K562 (cell line): ENCODE results near the gene PTCH2. TPM values are rescaled to one million over a fixed set of nuclear protein-coding genes. Genes with fewer than 3 reads are reported as not detected.

Experiments
- HDGF ChIP-seq: fragments of 450-650 bp; IDR thresholded peaks from 2 replicates; pipeline ENCODE4 v1.6.1; 2016
- JUND ChIP-seq, 2 experiments: IDR thresholded peaks; 2 replicates in 1 of 2; 3 replicates in 1 of 2; pipeline ENCODE4 v1.6.1; 2011; ENCODE audit warnings: borderline replicate concordance in 2 of 2, low read depth in 2 of 2, low read length in 2 of 2, improper control_type of control experiment in 1 of 2, missing biosample characterization in 1 of 2, missing genetic modification characterization in 1 of 2, missing genetic modification reagents in 1 of 2
- KAT7 ChIP-seq: sonication (generic); formaldehyde crosslinking; IDR thresholded peaks from 2 replicates; pipeline ENCODE4 v1.8.0; 2022; ENCODE audit warnings: missing genetic modification reagents, mild to moderate bottlenecking, borderline replicate concordance
- KAT8 ChIP-seq: fragments of 450-650 bp; IDR thresholded peaks from 2 replicates; pipeline ENCODE4 v1.6.1; 2016; ENCODE audit warnings: low read depth, mild to moderate bottlenecking
- PCBP1 ChIP-seq: fragments of 200-400 bp; formaldehyde crosslinking; IDR thresholded peaks from 2 replicates; pipeline ENCODE4 v1.6.1; 2018; ENCODE audit warnings: mild to moderate bottlenecking, low read depth, low read length; ENCODE audit not compliant: poor library complexity, severe bottlenecking
- POLR2H ChIP-seq: IDR thresholded peaks from 2 replicates; pipeline ENCODE4 v1.6.1; 2016; ENCODE audit warnings: missing genetic modification characterization, low read depth, mild to moderate bottlenecking, control low read depth, missing compliant biosample characterization, moderate library complexity
- TCF7L2 ChIP-seq: fragments of 150-350 bp; IDR thresholded peaks from 2 replicates; pipeline ENCODE4 v1.6.1; 2016; ENCODE audit warnings: low read depth, mild to moderate bottlenecking, low read length, moderate library complexity
- TRIM28 ChIP-seq: fragments of 450-650 bp; IDR thresholded peaks from 2 replicates; pipeline ENCODE4 v1.6.1; 2017
- TSHZ1 ChIP-seq: fragments of 250-450 bp; sonication (Bioruptor Pico); IDR thresholded peaks from 2 replicates; pipeline ENCODE4 v1.4.0; 2020; ENCODE audit warnings: mild to moderate bottlenecking, moderate library complexity
- USF1 ChIP-seq: sonication (generic); formaldehyde crosslinking; IDR thresholded peaks from 2 replicates; pipeline ENCODE4 v1.9.0; 2022; ENCODE audit warnings: mild to moderate bottlenecking, missing genetic modification reagents
- ZBTB7A ChIP-seq: IDR thresholded peaks from 2 replicates; pipeline ENCODE4 v1.6.1; 2011; ENCODE audit warnings: low read depth, mild to moderate bottlenecking, low read length, moderate library complexity, borderline replicate concordance; ENCODE audit not compliant: control insufficient read depth
- ZFX ChIP-seq: sonication (generic); formaldehyde crosslinking; IDR thresholded peaks from 2 replicates; pipeline ENCODE4 v1.8.0; 2022; ENCODE audit warnings: mild to moderate bottlenecking, missing genetic modification reagents, moderate library complexity
- ZNF717 ChIP-seq: fragments of 250-450 bp; sonication (Bioruptor Pico); IDR thresholded peaks from 2 replicates; pipeline ENCODE4 v1.5.0; 2021
- polyA plus RNA-seq, 8 experiments: library from polyadenylated mRNA; depleted of rRNA in 4 of 8; stranded (reverse) in 5 of 8; unstranded in 3 of 8; fragments of >200 nt; fragmentation: Nextera tagmentation in 2 of 8; fragmentation: Illumina TruSeq in 1 of 8; extraction: Ambion mirVana in 2 of 8; extraction: Trizol in 1 of 8; gene quantifications; 2 replicates each; pipeline versions ENCODE4 v1.2.1 to v1.2.3, GENCODE V29; 2011 to 2014; ENCODE audit warnings: inconsistent platforms in 1 of 8, missing spikeins in 1 of 8
- total RNA-seq, 7 experiments: library from RNA; depleted of rRNA in 6 of 7; stranded (reverse); fragments of >200 nt in 6 of 7; fragmentation: Illumina TruSeq in 2 of 7; extraction: Trizol in 2 of 7; gene quantifications; 2 replicates each; pipeline versions ENCODE4 v1.2.1 to v1.2.3, GENCODE V29; 2011 to 2021; ENCODE audit warnings: low replicate concordance in 1 of 7
- TF ChIP-seq, protein P1 (sequence below): fragments of 250-450 bp; sonication (Bioruptor Pico); IDR thresholded peaks from 2 replicates; pipeline ENCODE4 v1.4.0; 2020; ENCODE audit warnings: mild to moderate bottlenecking
- TF ChIP-seq, protein P2 (sequence below), 2 experiments: fragments of 200-800 bp in 1 of 2; sonication (Bioruptor generic) in 1 of 2; sonication (generic) in 1 of 2; formaldehyde crosslinking in 1 of 2; IDR thresholded peaks in 1 of 2; conservative IDR thresholded peaks in 1 of 2; 2 replicates each; pipeline versions ENCODE4 v1.5.0 to v1.6.1; 2016 to 2020; ENCODE audit warnings: missing compliant biosample characterization in 1 of 2, missing genetic modification characterization in 1 of 2, missing genetic modification reagents in 1 of 2
- TF ChIP-seq, protein P3 (sequence below), 3 experiments: IDR thresholded peaks in 2 of 3; conservative IDR thresholded peaks in 1 of 3; 2 replicates each; pipeline ENCODE4 v1.5.1; 2011 to 2012; ENCODE audit warnings: low read length in 3 of 3, mild to moderate bottlenecking in 3 of 3, control low read depth in 2 of 3, improper control_type of control experiment in 1 of 3, inconsistent platforms in 1 of 3, low read depth in 1 of 3, mixed read lengths in 1 of 3, moderate library complexity in 1 of 3; ENCODE audit not compliant: insufficient read depth in 2 of 3

PTCH2 gene
- total and polyA plus RNA-seq, 9 of the 15 experiments (the other 6 are each of a cell fraction or from before 2014, with no cell fraction given) = 0.15 to 27.3 (median 0.48) TPM; not detected in 1

GRCh38 chr1:44826375-44827196 is 16.5 kb downstream of the PTCH2 start (continued):
- peak; percentile 92; the same call in 1 of the 2 replicates for TF ChIP-seq KAT7 (CRISPR knock-in tag)
- TF ChIP-seq, protein P1, sequence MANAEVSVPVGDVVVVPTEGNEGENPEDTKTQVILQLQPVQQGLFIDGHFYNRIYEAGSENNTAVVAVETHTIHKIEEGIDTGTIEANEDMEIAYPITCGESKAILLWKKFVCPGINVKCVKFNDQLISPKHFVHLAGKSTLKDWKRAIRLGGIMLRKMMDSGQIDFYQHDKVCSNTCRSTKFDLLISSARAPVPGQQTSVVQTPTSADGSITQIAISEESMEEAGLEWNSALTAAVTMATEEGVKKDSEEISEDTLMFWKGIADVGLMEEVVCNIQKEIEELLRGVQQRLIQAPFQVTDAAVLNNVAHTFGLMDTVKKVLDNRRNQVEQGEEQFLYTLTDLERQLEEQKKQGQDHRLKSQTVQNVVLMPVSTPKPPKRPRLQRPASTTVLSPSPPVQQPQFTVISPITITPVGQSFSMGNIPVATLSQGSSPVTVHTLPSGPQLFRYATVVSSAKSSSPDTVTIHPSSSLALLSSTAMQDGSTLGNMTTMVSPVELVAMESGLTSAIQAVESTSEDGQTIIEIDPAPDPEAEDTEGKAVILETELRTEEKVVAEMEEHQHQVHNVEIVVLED (CRISPR knock-in tag) = no peak
- TF ChIP-seq POLR2H (tag) = no peak
- peak; percentile 14; the same call in 1 of the 2 replicates for TF ChIP-seq ZBTB7A
- TF ChIP-seq ZNF717 (CRISPR knock-in tag) = no peak
- no peak for TF ChIP-seq TCF7L2
- TF ChIP-seq JUND (IDR thresholded peaks at IDR 0.05; ENCODE audit: borderline replicate concordance, low read depth, low read length) = no peak
- no peak for TF ChIP-seq JUND (tag; IDR thresholded peaks at IDR 0.05; ENCODE audit: borderline replicate concordance, low read depth, low read length)
- peak; percentile 84 for TF ChIP-seq HDGF
- 0 out of 2 replicates have a peak, but pooled peaks have one; percentile 15 for TF ChIP-seq USF1 (CRISPR knock-in tag)
- TF ChIP-seq KAT8 = no peak
- TF ChIP-seq ZFX = 0 out of 2 replicates have a peak, but pooled peaks have one; percentile 11
- TF ChIP-seq, protein P2, sequence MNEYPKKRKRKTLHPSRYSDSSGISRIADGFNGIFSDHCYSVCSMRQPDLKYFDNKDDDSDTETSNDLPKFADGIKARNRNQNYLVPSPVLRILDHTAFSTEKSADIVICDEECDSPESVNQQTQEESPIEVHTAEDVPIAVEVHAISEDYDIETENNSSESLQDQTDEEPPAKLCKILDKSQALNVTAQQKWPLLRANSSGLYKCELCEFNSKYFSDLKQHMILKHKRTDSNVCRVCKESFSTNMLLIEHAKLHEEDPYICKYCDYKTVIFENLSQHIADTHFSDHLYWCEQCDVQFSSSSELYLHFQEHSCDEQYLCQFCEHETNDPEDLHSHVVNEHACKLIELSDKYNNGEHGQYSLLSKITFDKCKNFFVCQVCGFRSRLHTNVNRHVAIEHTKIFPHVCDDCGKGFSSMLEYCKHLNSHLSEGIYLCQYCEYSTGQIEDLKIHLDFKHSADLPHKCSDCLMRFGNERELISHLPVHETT (CRISPR knock-in tag; conservative IDR thresholded peaks at IDR 0.05 in 1 of 2, IDR thresholded peaks at IDR 0.05 in 1 of 2) = 0 out of 4 replicates have a peak, but pooled peaks of 1 of the 2 experiments have one; percentile 35
- TF ChIP-seq, protein P3, sequence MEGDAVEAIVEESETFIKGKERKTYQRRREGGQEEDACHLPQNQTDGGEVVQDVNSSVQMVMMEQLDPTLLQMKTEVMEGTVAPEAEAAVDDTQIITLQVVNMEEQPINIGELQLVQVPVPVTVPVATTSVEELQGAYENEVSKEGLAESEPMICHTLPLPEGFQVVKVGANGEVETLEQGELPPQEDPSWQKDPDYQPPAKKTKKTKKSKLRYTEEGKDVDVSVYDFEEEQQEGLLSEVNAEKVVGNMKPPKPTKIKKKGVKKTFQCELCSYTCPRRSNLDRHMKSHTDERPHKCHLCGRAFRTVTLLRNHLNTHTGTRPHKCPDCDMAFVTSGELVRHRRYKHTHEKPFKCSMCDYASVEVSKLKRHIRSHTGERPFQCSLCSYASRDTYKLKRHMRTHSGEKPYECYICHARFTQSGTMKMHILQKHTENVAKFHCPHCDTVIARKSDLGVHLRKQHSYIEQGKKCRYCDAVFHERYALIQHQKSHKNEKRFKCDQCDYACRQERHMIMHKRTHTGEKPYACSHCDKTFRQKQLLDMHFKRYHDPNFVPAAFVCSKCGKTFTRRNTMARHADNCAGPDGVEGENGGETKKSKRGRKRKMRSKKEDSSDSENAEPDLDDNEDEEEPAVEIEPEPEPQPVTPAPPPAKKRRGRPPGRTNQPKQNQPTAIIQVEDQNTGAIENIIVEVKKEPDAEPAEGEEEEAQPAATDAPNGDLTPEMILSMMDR (IDR thresholded peaks at IDR 0.05 in 2 of 3, conservative IDR thresholded peaks at IDR 0.05 in 1 of 3; ENCODE audit: insufficient read depth in 2 of 3, low read depth in 1 of 3, low read length in 3 of 3) = 0 out of 6 replicates have a peak, but pooled peaks of 1 of the 3 experiments have one; percentile 6
- no peak for TF ChIP-seq PCBP1
- no peak for TF ChIP-seq TSHZ1
- TF ChIP-seq TRIM28 = no peak
